Measurements from ENCODE around the gene AUTS2.

Gene AUTS2

DNA sequence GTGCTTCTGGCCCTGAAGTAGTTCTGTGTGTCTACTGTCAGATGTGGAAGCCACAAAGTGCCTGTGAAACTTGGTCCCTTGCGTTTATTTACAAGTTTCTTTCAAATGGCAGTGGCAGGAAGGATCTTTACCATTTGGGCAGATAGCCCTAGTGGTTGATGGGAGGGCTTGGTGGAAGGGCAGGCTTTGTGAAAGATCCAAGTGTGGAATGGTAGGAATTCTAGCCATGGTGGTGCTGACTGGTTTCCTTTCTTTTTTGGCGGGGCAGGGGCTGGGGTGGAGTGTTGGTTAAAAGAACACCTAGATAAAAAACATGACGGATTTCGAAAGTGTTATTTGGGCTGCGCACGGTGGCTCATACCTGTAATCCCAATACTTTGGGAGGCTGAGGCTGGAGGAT, 27.0 kb downstream of the AUTS2 start:
- H3K27me3 ChIP-seq (ENCODE audit: low read length) = no peaks in the 10 kb centered on the region
- TF ChIP-seq, protein P1, sequence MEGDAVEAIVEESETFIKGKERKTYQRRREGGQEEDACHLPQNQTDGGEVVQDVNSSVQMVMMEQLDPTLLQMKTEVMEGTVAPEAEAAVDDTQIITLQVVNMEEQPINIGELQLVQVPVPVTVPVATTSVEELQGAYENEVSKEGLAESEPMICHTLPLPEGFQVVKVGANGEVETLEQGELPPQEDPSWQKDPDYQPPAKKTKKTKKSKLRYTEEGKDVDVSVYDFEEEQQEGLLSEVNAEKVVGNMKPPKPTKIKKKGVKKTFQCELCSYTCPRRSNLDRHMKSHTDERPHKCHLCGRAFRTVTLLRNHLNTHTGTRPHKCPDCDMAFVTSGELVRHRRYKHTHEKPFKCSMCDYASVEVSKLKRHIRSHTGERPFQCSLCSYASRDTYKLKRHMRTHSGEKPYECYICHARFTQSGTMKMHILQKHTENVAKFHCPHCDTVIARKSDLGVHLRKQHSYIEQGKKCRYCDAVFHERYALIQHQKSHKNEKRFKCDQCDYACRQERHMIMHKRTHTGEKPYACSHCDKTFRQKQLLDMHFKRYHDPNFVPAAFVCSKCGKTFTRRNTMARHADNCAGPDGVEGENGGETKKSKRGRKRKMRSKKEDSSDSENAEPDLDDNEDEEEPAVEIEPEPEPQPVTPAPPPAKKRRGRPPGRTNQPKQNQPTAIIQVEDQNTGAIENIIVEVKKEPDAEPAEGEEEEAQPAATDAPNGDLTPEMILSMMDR (IDR thresholded peaks at IDR 0.05; ENCODE audit: insufficient read depth, low read length, poor library complexity, severe bottlenecking) = no peak
- TF ChIP-seq EZH2phosphoT487 (conservative IDR thresholded peaks at IDR 0.05; ENCODE audit: low read length) = no peak
- H3F3A ChIP-seq (ENCODE audit: insufficient read depth) = no peaks in the 10 kb centered on the region
- no peak overlapping the region for H3K9ac ChIP-seq (ENCODE audit: low read length)
- no peak overlapping the region for H3K4me3 ChIP-seq (ENCODE audit: insufficient read depth, low read length, poor library complexity, severe bottlenecking)
- no peak overlapping the region for H3K4me2 ChIP-seq (ENCODE audit: low read depth, low read length, poor library complexity, severe bottlenecking)
- peaks cover 66% of the 10 kb centered on the region for H4K20me1 ChIP-seq (ENCODE audit: low read depth, low read length)
- H3K27ac ChIP-seq (ENCODE audit: low read depth, low read length) = no peak overlapping the region
- no peak overlapping the region for H2AFZ ChIP-seq (ENCODE audit: low read depth, low read length, severe bottlenecking)
- peaks cover 89% of the 10 kb centered on the region for H3K79me2 ChIP-seq (ENCODE audit: insufficient read depth, low read length)
- no peaks in the 10 kb centered on the region for H3K9me3 ChIP-seq (ENCODE audit: insufficient read depth, low read length)
- no peaks in the 10 kb centered on the region for H3K9me2 ChIP-seq (replicated peaks; ENCODE audit: insufficient read depth, low read length)
- no peaks in the 10 kb centered on the region for H3K36me3 ChIP-seq (ENCODE audit: low read length)

DNA sequence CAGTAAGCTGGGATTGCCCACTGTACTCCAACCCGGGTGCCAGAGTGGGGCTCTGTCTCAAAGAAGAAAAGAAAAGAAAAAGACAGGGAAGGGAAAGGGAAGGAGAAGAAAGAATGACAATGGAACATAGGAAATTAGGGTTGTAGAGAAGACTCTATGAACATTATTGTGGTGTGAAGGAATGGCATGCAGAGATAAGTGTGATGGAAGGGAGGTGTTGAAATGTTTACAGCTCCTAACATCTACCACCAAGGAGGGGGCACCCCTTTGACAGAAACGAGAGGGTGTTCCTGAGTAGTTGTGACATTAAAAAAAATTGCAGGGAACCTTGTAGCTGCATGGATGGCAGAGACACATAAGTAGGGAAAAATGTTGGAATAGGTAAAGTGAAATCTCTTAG, 27.5 kb downstream of the AUTS2 start:
- Histone ChIP-seq H3K4me3 (ENCODE audit: insufficient read depth, low read length, poor library complexity, severe bottlenecking) (no peak overlapping the region), H3K9me3 (ENCODE audit: insufficient read depth, low read length) (no peaks in the 10 kb centered on the region), H3K79me2 (ENCODE audit: insufficient read depth, low read length) (peaks cover 89% of the 10 kb centered on the region), H3K9me2 (replicated peaks; ENCODE audit: insufficient read depth, low read length) (no peaks in the 10 kb centered on the region), H4K20me1 (ENCODE audit: low read depth, low read length) (peaks cover 64% of the 10 kb centered on the region), H3K9ac (ENCODE audit: low read length) (no peak overlapping the region), H3K27me3 (ENCODE audit: low read length) (no peaks in the 10 kb centered on the region), H3K4me2 (ENCODE audit: low read depth, low read length, poor library complexity, severe bottlenecking) (no peak overlapping the region), H3F3A (ENCODE audit: insufficient read depth) (no peaks in the 10 kb centered on the region), H3K27ac (ENCODE audit: low read depth, low read length) (no peak overlapping the region), H2AFZ (ENCODE audit: low read depth, low read length, severe bottlenecking) (no peak overlapping the region), H3K36me3 (ENCODE audit: low read length) (no peaks in the 10 kb centered on the region)
- TF ChIP-seq, protein P1 (IDR thresholded peaks at IDR 0.05; ENCODE audit: insufficient read depth, low read length, poor library complexity, severe bottlenecking) = no peak
- TF ChIP-seq EZH2phosphoT487 (conservative IDR thresholded peaks at IDR 0.05; ENCODE audit: low read length) = no peak

DNA sequence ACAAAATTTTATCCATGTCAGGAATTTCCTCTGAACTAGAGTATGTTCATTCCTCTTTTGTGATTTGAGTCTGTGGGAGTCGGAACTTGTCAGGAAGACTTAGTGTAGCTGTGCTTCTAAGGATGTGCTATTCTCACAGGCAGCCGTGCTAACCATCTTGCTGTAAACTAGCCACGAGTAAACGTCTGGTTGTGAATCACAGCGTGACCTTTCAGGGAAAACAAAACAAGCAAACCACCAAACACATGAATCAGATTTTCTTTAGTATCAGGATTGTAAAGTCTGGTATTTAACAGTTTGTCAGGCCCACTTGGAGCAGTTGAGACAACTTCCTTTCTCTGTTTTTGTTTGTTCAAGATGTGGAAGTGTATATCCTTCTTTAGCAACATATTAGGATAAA, 32.0 kb downstream of the AUTS2 start:
- Histone ChIP-seq H3K27me3 (ENCODE audit: low read length) (no peaks in the 10 kb centered on the region), H3K4me3 (ENCODE audit: insufficient read depth, low read length, poor library complexity, severe bottlenecking) (no peak overlapping the region), H3K36me3 (ENCODE audit: low read length) (no peaks in the 10 kb centered on the region), H2AFZ (ENCODE audit: low read depth, low read length, severe bottlenecking) (no peak overlapping the region), H4K20me1 (ENCODE audit: low read depth, low read length) (peaks cover 54% of the 10 kb centered on the region), H3K9me3 (ENCODE audit: insufficient read depth, low read length) (no peaks in the 10 kb centered on the region), H3K9me2 (replicated peaks; ENCODE audit: insufficient read depth, low read length) (no peaks in the 10 kb centered on the region), H3K79me2 (ENCODE audit: insufficient read depth, low read length) (peaks cover 85% of the 10 kb centered on the region), H3K27ac (ENCODE audit: low read depth, low read length) (no peak overlapping the region), H3K4me2 (ENCODE audit: low read depth, low read length, poor library complexity, severe bottlenecking) (no peak overlapping the region), H3K9ac (ENCODE audit: low read length) (no peak overlapping the region), H3F3A (ENCODE audit: insufficient read depth) (no peaks in the 10 kb centered on the region; the same call in 1 of the 2 replicates)
- TF ChIP-seq, protein P1 (IDR thresholded peaks at IDR 0.05; ENCODE audit: insufficient read depth, low read length, poor library complexity, severe bottlenecking) = no peak
- TF ChIP-seq EZH2phosphoT487 (conservative IDR thresholded peaks at IDR 0.05; ENCODE audit: low read length) = no peak

Measured in SU-DHL-6 (cell line).